Dermis blood vessel endothelial cell (primary cell): ENCODE data around the gene GOLGA8J. TPM values are rescaled to one million over a fixed set of nuclear protein-coding genes. Genes with fewer than 3 reads are reported as not detected.
"Not testable (repeated sequence)": the region's sequence is repeated elsewhere in the genome, so short reads cannot be mapped to it uniquely, and the experiment has no call there.

Experiments
- DNase-seq: peaks from one replicate; pipeline ENCODE4 v3.0.0; 2010
- total RNA-seq: library from RNA; depleted of rRNA; stranded (reverse); fragments of >200 nt; gene quantifications from 2 replicates; pipeline ENCODE4 v1.2.3, GENCODE V29; 2014

Gene GOLGA8J
- total RNA-seq, 1 donor from 2014 or later, result 0.17 TPM

DNA sequence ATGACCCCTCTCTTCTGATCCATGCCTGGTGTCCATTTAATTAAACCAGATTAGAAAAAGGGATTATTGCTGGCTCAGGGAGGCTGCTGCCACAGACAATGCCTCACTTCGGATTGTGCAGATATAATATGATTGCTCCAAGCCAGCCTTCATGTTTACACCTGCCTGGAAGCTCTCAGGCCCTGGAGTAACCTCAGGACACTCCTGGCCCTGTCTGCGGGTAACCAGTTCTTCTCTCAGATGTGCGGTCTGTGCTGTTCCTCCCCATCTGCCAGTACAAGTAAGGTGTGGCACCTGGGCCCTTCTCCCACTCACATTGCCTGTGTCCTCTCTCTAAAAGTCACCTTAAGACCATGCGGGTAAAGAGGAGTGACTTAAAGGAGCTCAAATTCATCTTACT lies 8.8 kb upstream of the GOLGA8J start:
- no peak for DNase-seq

DNA sequence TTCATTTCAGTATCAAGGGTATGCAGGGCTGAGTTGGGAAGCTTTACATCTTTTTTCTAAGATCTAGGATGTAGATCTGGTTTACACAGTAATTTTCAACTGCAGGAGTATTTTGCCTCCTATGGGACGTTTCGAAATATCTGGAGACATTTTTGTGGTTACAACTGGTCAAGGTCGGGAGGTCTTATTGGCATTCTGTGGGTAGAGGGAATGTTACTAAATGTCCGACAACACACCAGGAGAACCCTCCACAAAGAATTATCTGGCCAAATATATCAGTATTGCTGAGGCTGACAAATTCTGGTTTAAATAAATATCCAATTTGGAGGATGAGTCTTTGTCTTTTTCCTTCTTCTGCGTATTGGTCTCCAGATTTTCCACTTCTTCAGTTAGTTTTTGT lies 1.9 kb upstream of the GOLGA8J start:
- DNase-seq, result not testable (repeated sequence)

DNA sequence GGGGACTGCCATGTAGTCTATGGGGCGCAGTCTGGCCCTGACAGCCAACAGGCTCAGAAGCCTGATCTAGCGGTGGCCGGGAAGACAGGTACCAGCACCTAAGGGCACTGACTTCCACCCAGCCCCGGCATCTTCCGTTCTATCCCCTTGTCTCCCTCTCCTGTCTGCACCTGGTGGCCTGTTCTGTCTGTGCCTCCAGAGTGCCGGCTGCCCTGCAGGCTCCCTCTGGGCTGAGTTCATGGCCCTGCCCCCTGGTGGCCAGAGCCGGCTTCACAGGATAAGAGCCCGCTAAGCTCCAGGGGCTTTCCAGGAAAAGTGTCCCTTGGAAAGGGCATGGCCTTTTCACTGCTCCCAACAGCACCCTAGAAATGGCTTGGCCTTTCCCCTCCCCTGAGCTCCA lies 15.1 kb downstream of the GOLGA8J start:
- not testable (repeated sequence) for DNase-seq

DNA sequence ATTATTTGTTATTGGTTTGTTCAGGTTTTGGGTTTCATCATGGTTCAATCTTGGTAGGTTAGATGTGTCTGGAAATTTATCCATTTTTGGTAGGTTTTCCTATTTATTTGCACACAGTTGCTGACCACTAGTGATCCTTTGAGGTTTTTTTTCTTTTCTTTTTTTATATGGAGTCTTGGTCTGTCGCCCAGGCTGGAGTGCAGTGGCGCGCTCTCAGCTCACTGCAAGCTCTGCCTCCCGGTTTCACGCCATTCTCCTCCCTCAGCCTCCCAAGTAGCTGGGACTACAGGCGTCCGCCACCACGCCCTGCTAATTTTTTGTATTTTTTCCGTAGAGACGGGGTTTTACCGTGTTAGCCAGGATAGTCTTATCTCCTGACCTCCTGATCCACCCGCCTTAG lies 20.1 kb downstream of the GOLGA8J start:
- DNase-seq, result not testable (repeated sequence)

DNA sequence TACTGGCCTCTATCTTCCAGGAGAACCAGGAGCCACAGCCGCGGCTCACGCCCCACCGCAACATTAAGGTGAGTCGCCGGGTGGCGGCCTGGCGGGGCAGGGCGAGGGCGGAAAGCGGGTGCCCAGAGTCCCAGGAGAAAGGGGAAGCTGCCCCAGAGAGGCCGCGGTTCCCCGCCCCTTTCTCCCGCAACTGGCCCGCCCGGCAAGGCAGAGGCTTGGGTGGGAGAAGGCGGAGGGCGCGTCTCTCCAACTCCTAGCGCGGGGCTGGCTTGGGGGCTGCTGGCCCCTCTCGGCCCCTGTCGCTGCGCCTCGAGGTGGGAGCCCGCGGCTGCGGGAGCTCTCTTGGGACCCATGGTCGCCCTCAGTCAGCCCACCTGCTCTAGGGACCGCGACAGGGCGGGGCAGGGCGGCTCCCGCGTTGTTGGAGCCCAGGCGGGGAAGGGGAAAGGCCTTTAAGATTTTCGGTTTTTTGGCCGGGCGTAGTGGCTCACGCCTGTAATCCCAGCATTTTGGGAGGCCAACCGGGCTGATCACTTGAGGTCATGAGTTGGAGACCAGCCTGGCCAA lies 21.3 kb downstream of the GOLGA8J start:
- not testable (repeated sequence) for DNase-seq

DNA sequence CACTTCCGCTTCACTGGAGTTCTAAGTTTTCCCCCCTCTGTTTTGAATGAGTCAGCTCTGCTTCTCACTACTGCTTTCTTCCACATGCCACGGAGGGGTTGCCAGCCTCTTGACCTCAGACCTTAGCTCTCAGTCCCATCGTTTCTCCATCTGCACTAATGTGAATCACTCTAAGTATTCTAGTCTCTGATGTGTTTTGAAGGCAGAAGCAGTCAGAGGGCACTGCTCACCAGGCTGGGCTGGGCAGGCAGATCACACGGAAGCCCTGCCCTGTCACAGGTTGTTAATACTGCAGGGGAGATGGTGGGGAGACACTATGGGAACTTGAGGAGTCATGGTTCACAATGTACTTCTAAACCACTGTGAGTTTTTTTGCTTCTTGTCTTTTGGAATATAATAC lies 27.8 kb downstream of the GOLGA8J start:
- DNase-seq, result not testable (repeated sequence)

DNA sequence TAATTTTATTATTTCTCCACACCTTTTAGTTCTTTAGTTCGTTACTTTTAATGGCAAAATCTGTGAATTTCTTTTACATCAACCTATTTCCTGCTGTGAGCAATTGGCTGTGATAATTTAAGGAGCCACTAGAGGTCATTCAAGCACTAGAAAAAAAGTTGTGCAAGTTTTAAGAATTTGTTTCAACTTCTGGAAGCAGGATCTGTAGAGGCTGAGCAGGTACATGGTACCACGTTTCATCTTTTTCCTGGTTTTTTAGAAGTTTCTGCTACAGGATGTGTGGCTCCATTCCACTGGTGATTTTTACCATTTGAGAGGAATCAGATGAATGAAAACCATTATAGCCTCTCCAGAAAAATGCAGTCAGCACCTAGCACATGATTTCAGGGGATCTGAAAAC lies 47.3 kb downstream of the GOLGA8J start:
- peak; percentile 15 for DNase-seq

- not testable (repeated sequence) for DNase-seq
Observed at GRCh38 chr15:30134751-30135150, 52.0 kb downstream of the GOLGA8J start, which contains the start of gene GOLGA8T. TSS of gene GOLGA8T (plus strand) at chr15:30135051. CDS start at chr15:30135149, 98 bp downstream.

Other genes starting within 250 kb of the GOLGA8J start
- 0.05 TPM in 1 of 2 replicates, not detected in the other for gene GOLGA8T, start 52.1 kb downstream of the GOLGA8J start, total RNA-seq